Epidermal melanocyte (primary cell): ENCODE results near the gene MICAL2.

Experiments used
- DNase-seq: peaks from one replicate; pipeline ENCODE4 v3.0.0; 2011; ENCODE audit warnings: low spot score; ENCODE audit not compliant: insufficient read length

MICAL2 gene

GRCh38 chr11:12150831-12151382 lies 40.5 kb downstream of the MICAL2 start:
- DNase-seq = peak; percentile 56

DNA sequence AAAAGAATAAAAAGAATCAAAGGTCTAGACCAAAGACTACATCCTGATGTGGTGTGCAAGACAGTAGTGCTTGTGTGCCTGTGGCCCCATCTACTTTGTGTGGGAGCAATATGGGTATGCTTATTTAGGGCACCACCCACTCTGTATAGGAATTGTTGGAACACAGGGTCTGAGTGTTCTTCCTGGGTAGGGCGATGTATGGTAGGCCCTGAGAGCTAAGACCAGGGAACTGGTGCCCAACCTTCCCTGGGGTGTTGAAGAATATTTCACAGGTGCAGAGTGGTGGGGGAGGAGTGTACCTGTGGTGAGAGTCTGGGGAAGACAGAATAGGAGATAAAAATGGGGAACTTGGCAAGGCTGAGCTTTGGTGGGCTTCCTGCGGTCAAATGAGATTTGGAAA lies 41.9 kb downstream of the MICAL2 start:
- no peak for DNase-seq

DNA sequence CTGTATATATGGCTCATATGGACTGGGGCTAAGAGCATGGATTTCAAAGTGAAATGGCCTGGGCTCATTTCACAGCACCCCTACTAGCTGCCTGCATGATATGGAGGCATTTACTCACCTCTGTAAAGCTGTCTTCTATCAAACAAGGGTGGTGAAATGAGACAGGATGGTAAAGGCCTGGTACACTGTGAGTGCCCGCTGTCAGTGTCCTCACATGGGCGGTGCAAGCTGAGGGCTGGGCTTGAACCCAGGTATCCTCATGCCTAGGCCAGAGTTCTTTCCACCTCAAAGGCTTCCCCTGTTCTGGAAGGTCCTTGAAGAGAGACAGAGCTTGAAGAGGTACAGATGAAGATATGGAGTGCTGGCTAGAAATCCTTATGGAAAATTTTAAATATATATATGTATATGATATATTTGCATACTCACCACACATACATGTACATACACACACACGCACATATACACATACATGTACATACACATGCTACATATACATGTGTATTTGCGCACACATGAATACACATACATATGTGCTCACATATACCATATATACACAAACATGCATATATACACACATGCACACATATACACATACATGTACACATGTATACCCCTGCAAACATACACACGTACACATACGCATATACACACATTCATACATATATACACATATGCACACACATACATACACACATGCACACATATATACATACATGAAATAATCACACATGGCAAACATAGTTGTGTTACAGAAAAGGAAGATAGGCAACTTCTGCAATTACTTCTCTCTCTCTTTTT lies 44.7 kb downstream of the MICAL2 start:
- DNase-seq = no peak

GRCh38 chr11:12155696-12156095 lies 45.3 kb downstream of the MICAL2 start:
- no peak for DNase-seq

DNA sequence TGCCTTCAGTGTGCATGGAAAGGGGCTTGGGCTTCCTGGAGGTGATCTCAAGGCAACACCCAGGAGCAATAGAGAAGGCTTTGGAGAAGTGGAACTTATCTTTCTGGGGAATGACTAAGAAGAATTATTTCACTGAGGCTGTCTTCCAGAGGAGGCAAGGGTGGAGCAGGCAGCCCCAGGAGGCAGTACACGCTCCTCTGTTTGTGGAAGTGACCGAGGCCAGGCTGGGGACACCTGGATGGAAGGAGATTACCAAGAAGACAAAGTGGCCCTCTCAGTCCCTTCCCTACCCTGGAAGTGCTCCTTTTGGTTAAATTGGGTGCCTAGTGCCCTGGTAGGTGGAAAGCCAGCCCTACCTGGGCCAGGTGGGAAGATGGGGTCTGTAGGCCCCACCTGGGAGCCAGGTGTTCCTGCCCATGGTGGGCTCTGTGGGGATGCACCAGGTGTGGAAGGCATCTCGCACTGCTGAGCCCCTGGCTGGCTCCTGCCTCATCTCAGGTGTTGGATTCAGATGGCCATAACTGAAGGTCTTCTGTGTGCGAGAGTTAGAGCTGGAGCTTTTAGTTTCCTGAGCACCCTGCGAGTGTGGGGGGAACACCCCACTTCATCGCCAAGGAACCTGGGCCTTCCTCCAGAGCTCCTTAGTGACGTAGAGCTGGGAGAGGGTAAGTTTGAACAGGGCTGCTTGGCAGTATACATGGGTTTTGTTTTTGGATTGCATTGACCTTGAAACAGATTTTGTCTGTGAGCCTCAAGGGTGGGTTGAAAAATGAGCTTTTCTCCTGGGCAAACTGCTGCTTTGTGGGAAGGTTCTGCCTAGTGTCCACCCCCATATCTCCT lies 46.1 kb downstream of the MICAL2 start:
- no peak for DNase-seq

DNA sequence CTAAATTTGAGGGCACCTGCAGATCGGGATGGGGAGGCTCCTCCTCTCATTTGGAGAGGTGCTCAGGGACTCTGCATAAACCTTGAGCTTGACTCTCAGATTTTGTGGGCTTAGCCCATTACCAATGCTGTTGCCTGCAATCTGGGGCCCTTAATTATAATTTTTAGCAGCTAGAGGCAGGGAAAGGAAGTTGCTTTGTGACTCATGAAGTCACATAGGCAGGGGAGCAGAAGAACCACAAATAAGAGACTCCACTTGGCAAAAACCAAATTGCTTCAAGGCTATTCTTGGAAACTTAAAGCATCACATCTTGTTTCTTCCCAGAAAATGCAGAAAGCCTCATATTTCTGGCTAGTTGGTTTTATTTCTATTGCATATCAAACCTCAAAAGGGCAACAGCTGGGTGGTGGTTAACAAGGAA lies 46.9 kb downstream of the MICAL2 start:
- no peak for DNase-seq

DNA sequence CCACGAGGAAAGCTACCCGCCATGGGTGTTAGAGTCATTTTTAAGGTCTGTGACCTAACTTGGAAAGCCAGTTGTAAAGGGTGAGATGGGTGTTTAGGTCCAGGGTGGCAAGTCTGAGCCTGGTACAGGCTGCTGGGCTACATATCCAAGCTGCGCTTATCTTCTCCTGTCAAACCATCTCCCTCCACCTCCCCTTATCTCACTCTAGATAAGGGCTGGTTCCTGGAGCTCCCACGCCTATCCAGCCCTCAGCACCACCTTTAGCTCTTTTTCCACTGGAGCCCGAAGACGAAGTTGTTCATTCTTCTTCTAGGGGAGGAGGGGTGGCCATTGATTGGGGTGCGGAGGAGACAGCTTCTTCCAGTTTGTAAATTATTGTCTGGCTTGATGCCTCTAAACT lies 48.5 kb downstream of the MICAL2 start:
- DNase-seq = no peak

DNA sequence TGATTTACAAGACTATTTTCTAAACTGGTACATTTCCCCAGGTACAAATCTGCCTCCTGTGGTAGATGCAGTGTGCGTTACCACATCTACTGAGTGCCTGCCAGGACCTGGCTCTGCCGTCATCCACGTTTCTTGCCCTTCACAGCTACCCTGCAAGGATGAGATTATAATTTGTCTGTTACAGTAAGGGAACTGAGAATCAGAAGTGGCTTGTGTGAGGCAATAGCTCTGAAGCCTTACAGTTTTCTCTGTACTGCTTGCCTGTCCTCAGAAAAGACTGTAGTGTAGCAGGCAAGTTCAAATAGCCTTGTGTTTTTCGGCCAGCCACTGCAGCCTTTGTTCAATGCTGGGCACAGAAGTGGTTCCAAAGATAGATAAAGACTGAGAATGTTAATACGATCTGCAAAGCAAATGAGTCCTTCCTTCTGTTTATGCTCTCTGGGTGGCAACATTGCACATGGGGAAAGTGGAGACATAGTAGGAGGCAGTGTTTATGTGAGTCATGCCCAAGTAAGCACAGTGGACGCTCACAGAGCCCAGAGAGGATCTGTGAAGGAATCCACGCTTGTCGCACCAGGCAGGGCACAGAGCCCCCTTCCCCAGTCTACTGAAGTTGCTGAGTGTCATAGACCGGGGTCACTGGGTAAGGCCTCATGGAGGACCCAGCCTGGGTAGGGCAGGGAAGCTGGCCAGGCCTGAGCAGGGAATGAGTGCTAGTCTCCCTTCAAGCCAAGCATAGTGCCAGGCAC lies 49.1 kb downstream of the MICAL2 start:
- DNase-seq = no peak

- DNase-seq = no peak
Measured at GRCh38 chr11:12160231-12160630, 49.8 kb downstream of the MICAL2 start.

DNA sequence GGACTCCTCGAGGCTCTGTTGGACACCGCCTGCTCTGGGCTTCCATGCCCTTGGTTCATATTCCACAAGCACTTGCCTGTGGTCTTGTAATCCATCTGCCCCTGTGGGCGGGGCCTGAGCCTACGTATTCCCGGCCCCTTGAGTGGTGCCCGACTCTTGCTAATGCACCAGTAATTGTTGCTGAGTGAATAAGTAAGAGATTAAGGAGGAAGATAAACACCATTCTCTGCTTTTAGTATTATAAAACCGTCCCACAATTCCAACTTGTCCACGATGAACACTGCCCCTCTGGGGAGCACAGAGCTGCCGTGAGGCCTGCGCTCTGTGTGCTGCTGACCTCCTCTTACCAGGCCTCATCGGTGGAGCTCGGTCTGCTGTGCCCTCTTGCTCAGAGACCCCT lies 50.3 kb downstream of the MICAL2 start:
- no peak for DNase-seq

GRCh38 chr11:12161137-12161536 lies 50.7 kb downstream of the MICAL2 start:
- DNase-seq = no peak

- DNase-seq = no peak
Measured at GRCh38 chr11:12161603-12162350, 51.4 kb downstream of the MICAL2 start.

GRCh38 chr11:12162652-12163051 lies 52.3 kb downstream of the MICAL2 start:
- DNase-seq = no peak

DNA sequence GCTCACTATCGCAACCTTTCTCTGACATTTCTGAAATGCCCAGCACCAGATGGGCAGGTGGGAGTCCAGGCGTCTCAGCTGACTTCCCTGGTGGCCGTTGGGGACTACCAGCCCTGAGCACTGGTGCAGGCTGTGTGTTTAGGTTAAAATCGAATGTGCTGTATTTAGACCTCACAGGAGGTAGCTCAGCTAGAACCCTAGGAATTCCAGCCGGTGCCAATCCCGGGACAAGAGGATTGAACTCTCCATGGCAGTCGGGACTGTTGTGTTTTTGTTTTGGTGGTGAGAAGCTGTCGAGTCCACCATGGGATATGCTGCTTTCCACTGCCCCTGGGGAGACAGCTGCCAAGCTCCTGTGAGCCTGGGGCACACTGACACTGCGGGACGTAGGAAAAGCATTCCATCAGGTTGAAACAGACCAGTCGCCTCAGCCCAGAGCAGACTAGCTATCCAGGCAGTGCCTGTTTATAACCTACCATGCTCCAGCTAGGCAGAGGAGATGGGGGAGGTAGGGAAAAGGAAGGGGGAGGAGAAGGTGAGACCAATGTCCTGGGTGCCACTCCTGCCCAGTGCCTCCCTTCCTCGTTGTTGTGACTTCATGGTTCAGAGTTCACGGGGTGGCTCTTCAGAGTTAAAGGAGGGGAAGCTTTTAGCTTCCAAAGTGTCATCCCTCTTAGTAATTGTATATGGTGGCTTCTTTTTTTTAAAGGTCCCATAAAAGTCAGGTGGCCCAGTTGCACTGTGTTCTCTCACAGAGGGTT lies 53.0 kb downstream of the MICAL2 start:
- DNase-seq = no peak

- no peak for DNase-seq
Measured at GRCh38 chr11:12164061-12165014, 53.9 kb downstream of the MICAL2 start.

DNA sequence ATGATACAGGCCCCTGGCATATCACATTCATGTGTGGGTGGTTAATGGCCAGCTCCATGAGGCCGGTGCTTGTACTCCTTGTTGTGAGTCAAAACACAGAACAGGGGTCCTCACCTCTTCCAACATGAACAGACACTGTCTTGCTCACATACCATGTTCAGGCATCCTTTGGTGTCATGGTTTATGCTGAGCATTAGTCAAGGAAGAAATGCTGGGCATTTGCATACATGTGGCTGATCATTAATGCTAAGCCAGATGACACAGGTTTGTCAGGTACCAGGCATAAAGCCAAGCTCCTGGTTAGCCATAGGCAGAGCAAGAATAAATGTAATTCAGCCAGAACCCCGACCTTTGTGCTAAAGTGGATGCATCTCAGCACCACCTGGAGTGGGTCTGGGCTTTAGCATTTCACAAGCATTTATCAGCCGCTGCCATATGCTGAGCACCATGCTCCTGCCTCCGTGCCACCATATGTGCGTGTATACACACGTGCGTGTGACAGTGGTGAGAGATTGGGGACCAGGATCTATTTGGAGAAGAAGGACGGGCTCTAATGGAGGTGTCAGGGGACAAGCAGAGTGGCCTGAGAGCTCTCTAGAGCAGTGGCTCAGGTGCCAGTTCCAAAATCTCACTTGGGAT lies 55.0 kb downstream of the MICAL2 start:
- DNase-seq = no peak

- no peak for DNase-seq
Measured at GRCh38 chr11:12166299-12167060, 56.1 kb downstream of the MICAL2 start.
